WI38 (cell line): ENCODE measurements around the gene RNF11.

Experiments used
- H3K4me3 ChIP-seq: 2 replicates; pipeline ENCODE4 v1.5.1; 2011; ENCODE audit warnings: low read depth, mild to moderate bottlenecking, control low read depth, low read length
- CTCF ChIP-seq: IDR thresholded peaks from 2 replicates; pipeline ENCODE4 v1.5.1; 2012; ENCODE audit warnings: low read depth, mild to moderate bottlenecking, control low read depth, low read length

The RNF11 gene

GRCh38 chr1:51235673-51236530, at the start of gene RNF11:
RNF11 (plus strand) TSS chr1:51236273; CDS start chr1:51236757, 484 bp downstream.
- TF ChIP-seq CTCF, result no peak
- peak within 1 kb of the TSS; percentile 96 for H3K4me3 ChIP-seq

- no peak for TF ChIP-seq CTCF
- no peak overlapping the region for H3K4me3 ChIP-seq
Observed at GRCh38 chr1:51188230-51188629, 47.8 kb upstream of the RNF11 start.

- no peak overlapping the region for H3K4me3 ChIP-seq
- TF ChIP-seq CTCF, result peak; percentile 79
Observed at GRCh38 chr1:51189421-51190073, 46.5 kb upstream of the RNF11 start.

GRCh38 chr1:51190961-51191360, 45.1 kb upstream of the RNF11 start:
- H3K4me3 ChIP-seq, result no peak overlapping the region
- no peak for TF ChIP-seq CTCF

- H3K4me3 ChIP-seq, result no peak overlapping the region
- TF ChIP-seq CTCF, result peak; percentile 76
Observed at GRCh38 chr1:51192213-51192843, 43.7 kb upstream of the RNF11 start.

- no peak overlapping the region for H3K4me3 ChIP-seq
- TF ChIP-seq CTCF, result no peak
Observed at GRCh38 chr1:51193564-51193963, 42.5 kb upstream of the RNF11 start.
